DMS153 (cell line): Measurements from ENCODE around the gene CDKN1B.

Source experiments
- DNase-seq: peaks from one replicate; lab custom pipeline; 2025; lab: John Stamatoyannopoulos, UW

CDKN1B gene

GRCh38 chr12:12759234-12759915 is 42.2 kb downstream of the CDKN1B start:
- DNase-seq: no peak

GRCh38 chr12:12764824-12765223 is 47.7 kb downstream of the CDKN1B start:
- no peak for DNase-seq

GRCh38 chr12:12770262-12770661 is 53.1 kb downstream of the CDKN1B start:
- DNase-seq: no peak
